ENCODE measurements around the gene CKMT1B. TPM values are rescaled to one million over a fixed set of nuclear protein-coding genes. Genes with fewer than 3 reads are reported as not detected.
"Not testable (repeated sequence)": the region's sequence is repeated elsewhere in the genome, so short reads cannot be mapped to it uniquely, and the experiment has no call there.

The CKMT1B gene
- total RNA-seq, 1 donor from 2014 or later: not detected

GRCh38 chr15:43552256-43552655 is 41.6 kb upstream of the CKMT1B start:
- Mint-ChIP-seq H3K27ac (ENCODE audit: unreplicated experiment) (no peak overlapping the region), H3K36me3 (ENCODE audit: low read depth) (peaks cover 5% of the 10 kb centered on the region), H3K9me3 (ENCODE audit: low read depth) (peaks cover 6% of the 10 kb centered on the region), H3K27me3 (ENCODE audit: low read depth) (no peaks in the 10 kb centered on the region), H3K4me3 (ENCODE audit: unreplicated experiment) (no peak overlapping the region), H3K4me1 (ENCODE audit: low read depth) (no peaks in the 10 kb centered on the region)
- no peak for DNase-seq (ENCODE audit: low spot score)
- TF ChIP-seq, protein P1, sequence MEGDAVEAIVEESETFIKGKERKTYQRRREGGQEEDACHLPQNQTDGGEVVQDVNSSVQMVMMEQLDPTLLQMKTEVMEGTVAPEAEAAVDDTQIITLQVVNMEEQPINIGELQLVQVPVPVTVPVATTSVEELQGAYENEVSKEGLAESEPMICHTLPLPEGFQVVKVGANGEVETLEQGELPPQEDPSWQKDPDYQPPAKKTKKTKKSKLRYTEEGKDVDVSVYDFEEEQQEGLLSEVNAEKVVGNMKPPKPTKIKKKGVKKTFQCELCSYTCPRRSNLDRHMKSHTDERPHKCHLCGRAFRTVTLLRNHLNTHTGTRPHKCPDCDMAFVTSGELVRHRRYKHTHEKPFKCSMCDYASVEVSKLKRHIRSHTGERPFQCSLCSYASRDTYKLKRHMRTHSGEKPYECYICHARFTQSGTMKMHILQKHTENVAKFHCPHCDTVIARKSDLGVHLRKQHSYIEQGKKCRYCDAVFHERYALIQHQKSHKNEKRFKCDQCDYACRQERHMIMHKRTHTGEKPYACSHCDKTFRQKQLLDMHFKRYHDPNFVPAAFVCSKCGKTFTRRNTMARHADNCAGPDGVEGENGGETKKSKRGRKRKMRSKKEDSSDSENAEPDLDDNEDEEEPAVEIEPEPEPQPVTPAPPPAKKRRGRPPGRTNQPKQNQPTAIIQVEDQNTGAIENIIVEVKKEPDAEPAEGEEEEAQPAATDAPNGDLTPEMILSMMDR (IDR thresholded peaks at IDR 0.05): no peak

- H3K36me3 Mint-ChIP-seq (ENCODE audit: low read depth): peaks cover 7% of the 10 kb centered on the region
- no peaks in the 10 kb centered on the region for H3K9me3 Mint-ChIP-seq (ENCODE audit: low read depth)
- H3K4me1 Mint-ChIP-seq (ENCODE audit: low read depth): no peaks in the 10 kb centered on the region
- H3K27me3 Mint-ChIP-seq (ENCODE audit: low read depth): no peaks in the 10 kb centered on the region
- H3K27ac Mint-ChIP-seq (ENCODE audit: unreplicated experiment): no peak overlapping the region
- DNase-seq (ENCODE audit: low spot score): no peak
- TF ChIP-seq, protein P1 (IDR thresholded peaks at IDR 0.05): no peak
- H3K4me3 Mint-ChIP-seq (ENCODE audit: unreplicated experiment): no peak overlapping the region
Measured at GRCh38 chr15:43552986-43553385, 40.8 kb upstream of the CKMT1B start.

DNA sequence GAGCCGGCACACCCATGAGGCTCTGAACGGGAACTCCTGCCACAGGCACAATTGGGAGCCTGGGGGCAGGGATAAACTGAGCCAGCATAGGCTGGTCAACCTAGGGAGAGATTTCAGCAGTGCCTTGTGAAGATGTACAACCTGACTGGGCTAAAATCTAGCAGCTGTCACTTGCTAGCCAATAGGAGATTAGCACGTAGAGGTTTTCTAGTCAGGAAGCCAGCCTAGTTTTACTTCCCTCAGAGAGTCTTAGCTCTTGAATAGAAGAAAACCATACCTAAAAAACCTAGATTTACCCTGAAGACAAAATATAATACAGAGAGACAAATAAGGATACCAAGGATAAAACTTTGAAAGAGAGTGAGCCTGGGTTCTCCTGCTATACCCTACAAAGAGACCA is 31.1 kb upstream of the CKMT1B start:
- not testable (repeated sequence) for H3K4me1 Mint-ChIP-seq (ENCODE audit: low read depth); H3K4me3 Mint-ChIP-seq (ENCODE audit: unreplicated experiment); H3K27ac Mint-ChIP-seq (ENCODE audit: unreplicated experiment); H3K9me3 Mint-ChIP-seq (ENCODE audit: low read depth); H3K36me3 Mint-ChIP-seq (ENCODE audit: low read depth); H3K27me3 Mint-ChIP-seq (ENCODE audit: low read depth); DNase-seq (ENCODE audit: low spot score)

- not testable (repeated sequence) for DNase-seq (ENCODE audit: low spot score); H3K36me3 Mint-ChIP-seq (ENCODE audit: low read depth); H3K4me1 Mint-ChIP-seq (ENCODE audit: low read depth); H3K4me3 Mint-ChIP-seq (ENCODE audit: unreplicated experiment); H3K27me3 Mint-ChIP-seq (ENCODE audit: low read depth); H3K27ac Mint-ChIP-seq (ENCODE audit: unreplicated experiment); H3K9me3 Mint-ChIP-seq (ENCODE audit: low read depth)
Measured at GRCh38 chr15:43563793-43564192, 30.0 kb upstream of the CKMT1B start.

GRCh38 chr15:43566615-43567014 is 27.2 kb upstream of the CKMT1B start:
- not testable (repeated sequence) for DNase-seq (ENCODE audit: low spot score); H3K27me3 Mint-ChIP-seq (ENCODE audit: low read depth); H3K9me3 Mint-ChIP-seq (ENCODE audit: low read depth); H3K27ac Mint-ChIP-seq (ENCODE audit: unreplicated experiment); H3K4me1 Mint-ChIP-seq (ENCODE audit: low read depth); H3K4me3 Mint-ChIP-seq (ENCODE audit: unreplicated experiment); H3K36me3 Mint-ChIP-seq (ENCODE audit: low read depth)

DNA sequence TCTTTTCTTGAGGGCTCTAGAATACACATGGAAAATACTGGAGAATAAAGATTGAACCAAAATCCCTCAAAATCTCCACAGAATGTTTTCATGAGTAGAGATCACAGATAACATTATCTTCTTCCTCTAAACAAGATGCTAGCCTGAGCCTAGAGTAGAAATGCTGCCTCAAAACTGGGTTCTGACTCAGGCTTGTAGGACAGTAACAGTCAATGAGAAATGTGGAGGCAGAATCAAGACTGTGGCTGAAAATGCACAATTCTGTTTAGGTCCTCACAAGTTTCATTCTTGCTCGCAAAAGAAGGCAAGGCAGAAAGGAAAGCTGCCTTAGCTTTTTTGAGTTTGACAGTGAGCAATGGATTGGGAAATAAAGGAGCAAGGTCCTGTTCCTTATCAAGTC is 19.2 kb upstream of the CKMT1B start:
- not testable (repeated sequence) for H3K4me3 Mint-ChIP-seq (ENCODE audit: unreplicated experiment); H3K27me3 Mint-ChIP-seq (ENCODE audit: low read depth); H3K4me1 Mint-ChIP-seq (ENCODE audit: low read depth); H3K27ac Mint-ChIP-seq (ENCODE audit: unreplicated experiment); H3K36me3 Mint-ChIP-seq (ENCODE audit: low read depth); DNase-seq (ENCODE audit: low spot score); H3K9me3 Mint-ChIP-seq (ENCODE audit: low read depth)

- not testable (repeated sequence) for H3K4me1 Mint-ChIP-seq (ENCODE audit: low read depth); H3K4me3 Mint-ChIP-seq (ENCODE audit: unreplicated experiment); DNase-seq (ENCODE audit: low spot score); H3K27me3 Mint-ChIP-seq (ENCODE audit: low read depth); H3K9me3 Mint-ChIP-seq (ENCODE audit: low read depth); H3K36me3 Mint-ChIP-seq (ENCODE audit: low read depth); H3K27ac Mint-ChIP-seq (ENCODE audit: unreplicated experiment)
Measured at GRCh38 chr15:43589778-43590466, 3.9 kb upstream of the CKMT1B start, which contains the start of gene PPIP5K1. TSS of gene PPIP5K1 (minus strand) at chr15:43590208. CDS start at chr15:43584504, 5,704 bp downstream.

DNA sequence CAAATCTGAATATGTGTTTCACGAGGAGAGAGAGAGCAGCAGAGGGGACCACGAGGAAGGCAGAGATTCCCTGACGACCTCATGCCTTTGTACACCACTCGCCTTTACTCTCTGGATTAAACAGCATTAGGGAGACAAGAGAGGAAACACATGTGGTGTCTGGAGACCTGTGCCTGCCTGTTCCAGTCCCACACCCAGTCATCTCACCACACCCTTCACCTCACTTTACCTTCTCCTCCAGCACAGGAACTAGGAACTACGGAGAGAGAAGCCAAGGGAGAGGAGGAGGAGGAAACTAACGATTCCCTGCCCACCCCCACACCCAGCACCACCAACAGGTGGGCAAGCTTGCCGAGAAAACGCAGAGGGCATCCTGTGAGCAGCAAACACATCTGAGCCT is 986 bp upstream of the CKMT1B start:
- not testable (repeated sequence) for H3K4me3 Mint-ChIP-seq (ENCODE audit: unreplicated experiment); H3K27ac Mint-ChIP-seq (ENCODE audit: unreplicated experiment); H3K4me1 Mint-ChIP-seq (ENCODE audit: low read depth); H3K9me3 Mint-ChIP-seq (ENCODE audit: low read depth); H3K36me3 Mint-ChIP-seq (ENCODE audit: low read depth); DNase-seq (ENCODE audit: low spot score)
- peaks cover 13% of the 10 kb centered on the region for H3K27me3 Mint-ChIP-seq (ENCODE audit: low read depth)

DNA sequence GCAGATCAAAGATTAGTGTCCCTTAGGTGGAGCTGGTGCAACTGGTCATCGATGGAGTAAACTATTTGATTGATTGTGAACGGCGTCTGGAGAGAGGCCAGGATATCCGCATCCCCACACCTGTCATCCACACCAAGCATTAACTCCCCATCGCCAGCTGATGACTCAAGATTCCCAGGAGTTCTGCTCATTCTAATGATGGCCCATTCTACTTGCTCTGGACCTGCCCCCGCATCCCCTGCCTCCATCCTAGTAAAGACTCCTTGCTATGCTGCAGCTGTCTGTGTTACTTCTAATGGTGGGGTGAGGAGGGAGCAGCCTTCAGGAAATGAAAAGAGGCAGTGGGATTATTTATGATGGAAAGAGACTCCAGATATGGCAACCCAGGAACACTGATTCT is 5.3 kb downstream of the CKMT1B start:
- not testable (repeated sequence) for H3K4me1 Mint-ChIP-seq (ENCODE audit: low read depth)

GRCh38 chr15:43600200-43600599 is 6.4 kb downstream of the CKMT1B start:
- not testable (repeated sequence) for H3K4me3 Mint-ChIP-seq (ENCODE audit: unreplicated experiment); H3K36me3 Mint-ChIP-seq (ENCODE audit: low read depth)

More for the DNA sequence above, 5.3 kb downstream of the CKMT1B start:
- H3K4me3 Mint-ChIP-seq (ENCODE audit: unreplicated experiment); H3K36me3 Mint-ChIP-seq (ENCODE audit: low read depth); H3K27ac Mint-ChIP-seq (ENCODE audit: unreplicated experiment); DNase-seq (ENCODE audit: low spot score); H3K9me3 Mint-ChIP-seq (ENCODE audit: low read depth): not testable (repeated sequence)
- peaks cover 34% of the 10 kb centered on the region for H3K27me3 Mint-ChIP-seq (ENCODE audit: low read depth)

DNA sequence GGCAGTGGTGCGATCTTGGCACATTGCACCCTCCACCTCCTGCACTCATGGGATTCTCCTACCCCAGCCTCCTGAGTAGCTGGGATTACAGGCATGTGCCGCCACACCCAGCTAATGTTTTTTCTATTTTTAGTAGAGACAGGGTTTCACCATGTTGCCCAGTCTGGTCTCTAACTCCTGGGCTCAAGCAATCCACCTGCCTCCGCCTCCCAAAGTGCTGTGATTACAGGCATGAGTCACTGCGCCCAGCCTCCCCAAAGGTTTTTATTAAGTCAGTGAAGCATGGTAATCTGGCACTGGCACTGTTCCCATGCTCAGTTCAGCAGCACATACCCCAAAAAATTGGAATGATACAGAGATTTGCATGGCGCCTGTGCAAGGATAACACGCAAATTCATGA is 8.4 kb downstream of the CKMT1B start:
- DNase-seq (ENCODE audit: low spot score); H3K27ac Mint-ChIP-seq (ENCODE audit: unreplicated experiment); H3K4me1 Mint-ChIP-seq (ENCODE audit: low read depth); H3K36me3 Mint-ChIP-seq (ENCODE audit: low read depth); H3K9me3 Mint-ChIP-seq (ENCODE audit: low read depth); H3K4me3 Mint-ChIP-seq (ENCODE audit: unreplicated experiment): not testable (repeated sequence)
- peaks cover 32% of the 10 kb centered on the region for H3K27me3 Mint-ChIP-seq (ENCODE audit: low read depth)

More at GRCh38 chr15:43600200-43600599, 6.4 kb downstream of the CKMT1B start:
- H3K9me3 Mint-ChIP-seq (ENCODE audit: low read depth); H3K4me1 Mint-ChIP-seq (ENCODE audit: low read depth); H3K27ac Mint-ChIP-seq (ENCODE audit: unreplicated experiment); DNase-seq (ENCODE audit: low spot score): not testable (repeated sequence)
- H3K27me3 Mint-ChIP-seq (ENCODE audit: low read depth): peaks cover 37% of the 10 kb centered on the region
